Kidney (tissue), 14 donors: Measurements from ENCODE around the gene MAP6. TPM values are rescaled to one million over a fixed set of nuclear protein-coding genes. Genes with fewer than 3 reads are reported as not detected.

Experiments
- DNase-seq, 5 donors: peaks; one replicate each; pipeline ENCODE4 v3.0.0-alpha.2; 2013 to 2020
- FAIRE-seq: peaks from 2 replicates; lab custom pipeline; 2012; peaks lifted over from hg19 to GRCh38; lab: Jason Lieb, UNC
- H3K27ac ChIP-seq, 2 donors: one replicate each; pipeline ENCODE4 v1.7.0; 2013; ENCODE audit warnings: low read depth in 2 of 2, low read length in 2 of 2, inconsistent platforms in 1 of 2
- H3K27me3 ChIP-seq: one replicate; pipeline ENCODE4 v1.7.1; 2013; ENCODE audit warnings: low read length, inconsistent platforms; ENCODE audit not compliant: control insufficient read depth, insufficient read depth
- H3K36me3 ChIP-seq, 3 donors: one replicate each; pipeline versions ENCODE4 v1.7.0 to v1.7.1; 2013; ENCODE audit warnings: low read length in 3 of 3, control low read depth in 1 of 3, inconsistent platforms in 1 of 3; ENCODE audit not compliant: insufficient read depth in 3 of 3, control insufficient read depth in 2 of 3
- H3K4me1 ChIP-seq, 3 donors: one replicate each; pipeline versions ENCODE4 v1.7.0 to v1.7.1; 2013; ENCODE audit warnings: low read length in 3 of 3, inconsistent platforms in 1 of 3, low read depth in 1 of 3; ENCODE audit not compliant: control insufficient read depth in 2 of 3, insufficient read depth in 2 of 3
- H3K4me3 ChIP-seq, 3 donors: one replicate each; pipeline versions ENCODE4 v1.7.0 to v1.8.1; 2013; ENCODE audit warnings: low read length in 3 of 3, control low read depth in 1 of 3, inconsistent platforms in 1 of 3
- H3K9ac ChIP-seq, 3 donors: one replicate each; pipeline versions ENCODE4 v1.7.0 to v1.7.1; 2013; ENCODE audit warnings: low read length in 3 of 3, control low read depth in 1 of 3, inconsistent platforms in 1 of 3
- H3K9me3 ChIP-seq, 3 donors: one replicate each; pipeline versions ENCODE4 v1.7.0 to v1.7.1; 2013; ENCODE audit warnings: low read length in 3 of 3, control low read depth in 1 of 3, inconsistent platforms in 1 of 3; ENCODE audit not compliant: control insufficient read depth in 2 of 3, insufficient read depth in 1 of 3
- intact Hi-C: fragments of 100-400 bp; cut with DNase I; formaldehyde crosslinking; loops from one replicate; pipeline ENCODE4 v1.11.1; 2022
- polyA plus RNA-seq: library from polyadenylated mRNA; stranded (reverse); fragments of 350-450 nt; fragmentation: Illumina TruSeq; extraction: RNeasy Lipid Tissue Mini Kit (QIAGEN cat#74804); gene quantifications from one replicate; pipeline ENCODE4 v1.2.3, GENCODE V29; 2014; ENCODE audit warnings: low read depth, low replicate concordance; ENCODE audit not compliant: insufficient read depth
- total RNA-seq: library from RNA; stranded (reverse); fragmentation: NEBNext Ultra II Directional; extraction: Animal tissue kit (Norgen Biotek cat#: 25700); gene quantifications from one replicate; pipeline ENCODE4 v1.2.1, GENCODE V29; 2021
- TF ChIP-seq, protein P1 (sequence below): IDR thresholded peaks from 3 replicates; pipeline ENCODE4 v1.5.1; 2012; ENCODE audit warnings: mild to moderate bottlenecking, moderate library complexity, borderline replicate concordance; ENCODE audit not compliant: insufficient read depth; ENCODE audit errors: extremely low read depth
- donor health status: control.
- donor health status: control.
- donor health status: control.
- donor health status: control.
- donor health status: control.
- donor health status: DM: yes; HTN: yes; CAD: no.
- donor health status: Normal renal cell carcinoma (clear cell type).

Gene MAP6
- total and polyA plus RNA-seq, 2 donors from 2014 or later = 7.7 to 21.3 TPM

DNA sequence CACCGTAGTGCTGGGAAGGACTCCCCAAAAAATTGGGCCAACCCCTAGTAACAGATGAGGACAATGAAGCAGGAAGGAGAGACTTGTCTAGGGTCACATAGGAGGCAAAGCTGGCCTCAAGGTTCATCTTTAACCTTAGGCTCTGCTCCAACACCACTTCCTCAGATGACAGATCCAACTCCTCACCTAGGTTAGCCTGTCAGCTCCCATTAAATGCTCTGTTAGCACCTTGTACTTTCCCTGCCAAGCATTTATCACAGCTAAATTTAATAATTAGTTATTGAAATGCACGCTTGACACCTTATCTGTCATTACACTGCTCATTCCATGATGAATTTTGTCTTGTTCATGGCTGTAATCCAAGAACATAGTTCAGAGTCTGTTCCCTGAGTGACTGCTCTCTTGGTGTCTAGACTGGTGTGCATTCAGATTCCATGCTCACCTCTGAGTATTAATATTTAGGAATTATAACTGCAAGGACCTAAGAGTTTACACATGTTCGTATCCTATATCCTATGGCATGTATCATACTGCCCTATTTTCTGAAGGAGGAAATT lies 18.6 kb downstream of the MAP6 start:
- TF ChIP-seq, protein P1, sequence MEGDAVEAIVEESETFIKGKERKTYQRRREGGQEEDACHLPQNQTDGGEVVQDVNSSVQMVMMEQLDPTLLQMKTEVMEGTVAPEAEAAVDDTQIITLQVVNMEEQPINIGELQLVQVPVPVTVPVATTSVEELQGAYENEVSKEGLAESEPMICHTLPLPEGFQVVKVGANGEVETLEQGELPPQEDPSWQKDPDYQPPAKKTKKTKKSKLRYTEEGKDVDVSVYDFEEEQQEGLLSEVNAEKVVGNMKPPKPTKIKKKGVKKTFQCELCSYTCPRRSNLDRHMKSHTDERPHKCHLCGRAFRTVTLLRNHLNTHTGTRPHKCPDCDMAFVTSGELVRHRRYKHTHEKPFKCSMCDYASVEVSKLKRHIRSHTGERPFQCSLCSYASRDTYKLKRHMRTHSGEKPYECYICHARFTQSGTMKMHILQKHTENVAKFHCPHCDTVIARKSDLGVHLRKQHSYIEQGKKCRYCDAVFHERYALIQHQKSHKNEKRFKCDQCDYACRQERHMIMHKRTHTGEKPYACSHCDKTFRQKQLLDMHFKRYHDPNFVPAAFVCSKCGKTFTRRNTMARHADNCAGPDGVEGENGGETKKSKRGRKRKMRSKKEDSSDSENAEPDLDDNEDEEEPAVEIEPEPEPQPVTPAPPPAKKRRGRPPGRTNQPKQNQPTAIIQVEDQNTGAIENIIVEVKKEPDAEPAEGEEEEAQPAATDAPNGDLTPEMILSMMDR = no peak
- Histone ChIP-seq H3K36me3 (no peaks in the 10 kb centered on the region), H3K27ac (no peak overlapping the region), H3K4me1 (no peaks in the 10 kb centered on the region), H3K27me3 (no peaks in the 10 kb centered on the region), H3K9ac (no peak overlapping the region), H3K9me3 (no peaks in the 10 kb centered on the region), H3K4me3 (no peak overlapping the region)
- no peak for DNase-seq
- no peak for FAIRE-seq
- intact Hi-C loops = no loop called here

DNA sequence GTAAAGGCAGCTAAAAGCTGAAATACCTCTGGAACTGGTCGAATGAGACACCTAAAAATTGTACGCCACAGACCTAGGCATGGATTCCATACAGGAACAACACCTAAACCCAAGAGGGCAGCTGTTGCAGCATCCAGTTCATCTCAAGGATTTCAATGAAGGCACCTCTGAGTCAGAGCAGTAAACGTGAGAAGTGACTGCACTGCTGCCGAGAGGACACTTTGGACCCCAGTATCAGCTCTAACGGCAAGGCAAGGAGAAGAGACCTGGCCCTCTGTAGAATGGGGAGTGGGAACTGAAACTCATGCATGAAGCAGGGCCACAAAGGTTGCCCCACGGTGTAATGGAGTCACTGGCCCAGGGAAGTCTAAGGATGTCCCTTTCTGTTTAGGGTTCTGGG lies 23.9 kb downstream of the MAP6 start:
- intact Hi-C loops = no loop called here

GRCh38 chr11:75644370-75644769 lies 24.5 kb downstream of the MAP6 start:
- Histone ChIP-seq H3K4me3 (no peak overlapping the region), H3K27ac (no peak overlapping the region), H3K36me3 (no peaks in the 10 kb centered on the region), H3K9ac (no peak overlapping the region), H3K9me3 (no peaks in the 10 kb centered on the region), H3K27me3 (no peaks in the 10 kb centered on the region), H3K4me1 (peaks cover 0 to 2% (median 0%) of the 10 kb centered on the region in 3 donors)
- FAIRE-seq (no peak), DNase-seq (no peak)
- intact Hi-C loops = no loop called here
- TF ChIP-seq, protein P1 = no peak

More for the DNA sequence above, 23.9 kb downstream of the MAP6 start:
- Histone ChIP-seq H3K27me3 (no peaks in the 10 kb centered on the region), H3K9ac (no peak overlapping the region), H3K9me3 (no peaks in the 10 kb centered on the region), H3K4me3 (no peak overlapping the region), H3K36me3 (no peaks in the 10 kb centered on the region), H3K27ac (no peak overlapping the region), H3K4me1 (no peaks in the 10 kb centered on the region)
- DNase-seq (no peak), FAIRE-seq (no peak)
- TF ChIP-seq, protein P1 = no peak
